ENCODE results near the gene NTRK2.
"Not testable (repeated sequence)": the region's sequence is repeated elsewhere in the genome, so short reads cannot be mapped to it uniquely, and the experiment has no call there.

Gene NTRK2

GRCh38 chr9:85040821-85041465 is 371.4 kb downstream of the NTRK2 start:
- DNase-seq: no peak

DNA sequence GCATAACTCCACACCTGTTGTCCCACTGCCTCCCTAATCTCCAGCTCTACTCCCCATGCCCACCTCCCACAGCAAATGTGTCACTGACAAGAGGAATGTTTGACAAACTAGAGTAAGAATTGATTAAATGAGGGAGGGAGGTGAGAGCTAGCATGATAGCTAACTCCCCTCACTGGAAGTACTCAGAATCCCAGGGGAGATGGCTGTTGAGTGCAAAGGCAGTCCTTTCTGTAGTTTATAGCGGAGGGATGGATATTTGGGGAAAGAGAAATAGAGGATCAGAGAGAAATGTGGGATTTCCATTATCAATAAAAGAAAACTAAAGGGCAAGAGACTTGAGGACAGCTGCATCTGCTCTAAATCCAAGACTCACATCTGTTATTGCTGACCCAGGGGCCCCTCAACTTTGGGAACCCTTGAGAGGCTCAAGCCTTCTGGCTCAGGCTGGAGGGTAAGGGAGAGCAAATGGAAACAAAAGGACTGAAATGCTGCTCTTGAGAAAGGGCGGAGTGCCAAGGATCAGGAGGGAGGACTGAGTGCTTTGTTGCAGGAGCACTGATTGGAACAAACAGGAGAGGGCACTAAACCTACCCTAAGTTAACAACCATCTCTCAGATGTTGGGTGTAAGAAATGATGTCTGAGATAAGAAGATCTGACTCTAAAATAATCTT is 372.1 kb downstream of the NTRK2 start:
- no peak for DNase-seq

DNA sequence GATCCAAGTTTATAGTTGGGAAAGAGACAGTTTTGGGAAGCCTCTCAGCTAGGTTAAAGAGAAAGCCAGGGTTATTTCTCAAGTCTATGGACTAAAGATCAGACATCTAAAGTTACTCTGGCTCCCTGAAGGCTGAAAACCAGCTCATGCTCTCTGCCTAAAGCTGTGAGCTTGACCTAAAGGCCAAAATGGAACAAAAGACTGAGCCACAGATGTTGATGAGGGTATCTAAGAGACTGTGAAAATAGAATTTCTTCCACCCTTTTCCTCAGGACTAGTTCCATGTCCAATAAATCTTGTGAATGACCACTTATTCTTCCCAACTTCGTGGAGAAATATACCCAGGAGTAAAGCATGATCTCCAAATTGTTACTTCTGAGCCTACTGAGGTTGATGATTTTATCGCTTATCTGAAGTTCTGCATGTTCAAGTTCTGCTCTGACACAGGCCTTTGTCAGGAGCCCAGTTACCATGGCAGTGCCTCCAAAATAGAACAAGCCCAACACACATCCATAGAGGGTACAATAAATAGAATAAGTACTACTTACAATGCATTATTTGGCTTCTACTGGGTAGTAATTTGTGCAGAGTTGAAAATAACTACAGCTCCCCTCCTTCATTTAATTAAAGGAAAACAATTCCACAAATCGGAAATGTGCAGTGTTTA is 373.6 kb downstream of the NTRK2 start:
- DNase-seq: no peak

DNA sequence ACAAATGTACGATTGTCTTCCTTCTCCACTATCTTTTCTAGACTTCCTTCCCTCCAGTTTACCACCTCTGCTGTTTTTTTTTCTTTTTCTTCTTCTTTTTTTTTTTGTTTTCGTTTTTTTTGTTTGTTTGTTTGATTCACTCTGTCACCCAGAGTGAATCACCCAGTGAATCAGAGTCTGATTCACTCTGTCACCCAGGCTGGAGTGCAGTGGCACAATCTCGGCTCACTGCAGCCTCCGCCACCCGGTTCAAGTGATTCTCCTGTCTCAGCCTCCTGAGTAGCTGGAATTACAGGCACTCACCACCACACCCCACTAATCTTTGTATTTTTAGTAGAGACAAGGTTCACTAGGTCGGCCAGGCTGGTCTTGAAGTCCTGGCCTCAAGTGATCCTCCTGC is 375.7 kb downstream of the NTRK2 start:
- no peak for DNase-seq

- no peak for DNase-seq
Observed at GRCh38 chr9:85046475-85046874, 376.9 kb downstream of the NTRK2 start.

DNA sequence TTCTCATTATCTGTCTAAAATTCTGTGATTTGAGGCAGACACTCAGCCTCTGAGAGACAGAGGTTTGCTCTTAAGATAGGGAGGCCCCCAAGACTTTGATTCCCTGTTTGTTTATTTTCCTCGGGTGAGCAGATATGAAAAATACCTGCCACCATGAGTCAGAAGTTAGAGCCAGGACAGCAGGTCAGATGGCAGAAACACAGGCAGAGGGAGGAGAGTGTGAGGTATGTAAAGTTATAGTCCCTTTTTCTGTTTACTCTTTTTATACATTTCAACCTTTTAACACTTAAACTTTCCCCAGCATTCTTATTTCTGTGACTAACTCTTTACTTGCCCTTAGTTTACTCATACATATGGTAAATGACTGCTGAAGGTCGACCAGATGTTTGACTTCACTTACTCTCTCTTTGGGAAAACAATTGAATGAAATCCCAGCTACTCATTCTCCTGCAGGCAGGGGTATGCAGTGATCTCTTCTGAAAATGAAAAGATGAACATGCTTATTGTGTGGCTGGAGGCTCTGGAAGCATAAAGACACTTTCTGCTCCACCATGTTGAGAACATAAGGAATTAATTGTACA is 383.8 kb downstream of the NTRK2 start:
- no peak for DNase-seq

DNA sequence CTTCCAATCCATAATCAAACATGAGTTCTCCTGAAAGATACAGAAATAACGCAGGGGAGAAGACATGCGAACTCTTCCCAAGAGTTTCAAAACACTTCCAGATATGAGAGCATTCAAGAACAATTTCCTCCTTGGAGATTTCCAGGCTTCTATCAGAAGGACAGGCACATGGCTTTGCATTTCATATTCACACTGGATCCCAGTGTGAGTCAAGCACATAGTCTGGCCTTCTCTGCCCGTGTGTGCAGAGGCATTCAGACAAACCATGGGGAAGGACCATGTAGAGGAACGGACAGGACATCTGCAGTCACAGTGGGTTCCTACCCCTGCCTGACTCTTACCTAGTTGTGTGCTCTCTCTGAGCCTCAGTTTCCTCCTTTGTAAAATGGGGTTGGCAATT is 384.5 kb downstream of the NTRK2 start:
- no peak for DNase-seq

DNA sequence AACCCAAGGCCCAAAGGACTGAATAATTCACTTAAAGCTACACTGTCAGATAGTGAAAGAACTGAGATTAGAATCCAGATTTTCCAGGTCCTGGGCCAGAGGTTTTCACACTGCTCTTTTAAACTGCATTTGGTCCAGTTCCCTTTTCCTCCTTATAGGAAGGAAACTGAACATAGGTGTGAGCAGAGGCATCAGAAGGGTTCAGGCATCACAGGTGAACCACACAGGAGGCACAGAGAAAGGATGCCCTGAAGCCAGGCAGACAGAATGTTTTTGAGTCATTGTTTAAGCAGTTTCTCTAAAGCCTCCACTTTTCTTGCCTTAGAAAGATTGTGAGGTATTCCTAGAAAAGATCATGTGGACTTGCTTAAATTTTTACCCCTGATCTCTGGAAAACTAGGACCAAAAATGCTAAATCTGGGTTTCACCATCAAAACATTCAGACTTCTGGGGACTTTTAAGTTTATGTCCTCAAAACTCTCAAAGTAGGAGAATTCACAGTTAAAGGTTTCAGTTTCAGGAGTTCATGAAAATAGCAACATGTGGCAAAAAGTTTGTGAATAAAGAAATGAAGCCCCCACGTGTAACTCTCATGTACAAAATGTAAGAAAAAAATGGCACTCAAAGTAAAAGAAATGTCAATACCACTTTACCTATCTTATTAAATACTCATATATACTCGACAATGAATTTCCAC is 386.1 kb downstream of the NTRK2 start:
- no peak for DNase-seq

GRCh38 chr9:85056203-85056572 is 386.7 kb downstream of the NTRK2 start:
- no peak for DNase-seq

- no peak for DNase-seq
Observed at GRCh38 chr9:85061969-85062368, 392.4 kb downstream of the NTRK2 start.

DNA sequence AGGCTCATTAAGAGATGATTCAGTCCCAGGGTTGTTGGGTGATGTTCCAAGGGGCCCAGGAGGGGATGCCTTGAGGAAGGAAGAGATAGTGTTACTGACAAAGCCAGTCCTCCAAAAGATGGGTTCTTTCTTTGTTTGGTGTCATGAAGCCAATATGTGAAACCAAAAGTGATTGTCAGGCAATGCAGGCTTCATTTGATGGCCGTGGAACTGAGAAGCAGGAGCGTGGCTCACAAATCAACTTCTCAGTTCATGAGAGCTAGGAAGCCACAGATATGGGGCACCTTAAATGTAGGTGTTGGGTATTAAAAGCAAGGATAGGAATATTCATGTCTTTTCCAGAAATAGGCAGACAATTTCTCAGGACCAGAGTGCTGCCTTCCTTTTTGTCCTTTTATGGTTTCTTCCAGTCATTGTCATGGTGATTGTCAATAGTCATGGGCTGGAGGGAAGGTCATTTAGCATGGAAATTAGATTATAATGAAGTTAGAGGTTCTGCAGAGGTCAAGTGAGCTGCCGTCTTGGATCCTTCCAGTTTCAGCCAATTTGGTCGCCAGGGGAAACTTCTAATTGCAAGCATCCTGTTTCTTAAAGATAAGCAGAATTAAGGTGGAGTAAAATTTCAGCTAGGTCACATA is 393.0 kb downstream of the NTRK2 start:
- DNase-seq: no peak

- no peak for DNase-seq
Observed at GRCh38 chr9:85064811-85065371, 395.4 kb downstream of the NTRK2 start.

GRCh38 chr9:85067792-85068191 is 398.3 kb downstream of the NTRK2 start:
- DNase-seq: no peak

- not testable (repeated sequence) for DNase-seq
Observed at GRCh38 chr9:85069421-85069820, 399.9 kb downstream of the NTRK2 start.

Measured in fibroblast of skin of right biceps (primary cell).